SK-N-SH treated with all-trans-retinoic acid at 6 μM for 48 hours (cell line): Measurements from ENCODE around the gene PLA2G4B.

Experiments used
- ATAC-seq: fragments of 200-7000 bp; cut with Tn5 transposase; 3 replicates; pipeline ENCODE4 v1.9.1; 2020; ENCODE audit warnings: mild to moderate bottlenecking, moderate library complexity
- ARNTL ChIP-seq: fragments of 450-650 bp; formaldehyde crosslinking; IDR thresholded peaks from 2 replicates; pipeline ENCODE4 v1.5.0; 2020; ENCODE audit warnings: low read depth, mild to moderate bottlenecking, moderate library complexity, borderline replicate concordance
- BACH2 ChIP-seq: fragments of 250-450 bp; sonication (Bioruptor Pico); IDR thresholded peaks from 2 replicates; pipeline ENCODE4 v1.9.0; 2021; ENCODE audit warnings: mild to moderate bottlenecking, borderline replicate concordance
- CSDC2 ChIP-seq: fragments of 250-450 bp; sonication (Bioruptor Pico); IDR thresholded peaks from 2 replicates; pipeline ENCODE4 v1.5.0; 2020; ENCODE audit warnings: mild to moderate bottlenecking, moderate library complexity
- CSRNP3 ChIP-seq: fragments of 250-450 bp; sonication (Bioruptor Pico); IDR thresholded peaks from 2 replicates; pipeline ENCODE4 v1.5.1; 2021; ENCODE audit warnings: mild to moderate bottlenecking, moderate library complexity
- ESRRG ChIP-seq: fragments of 250-450 bp; sonication (Bioruptor Pico); IDR thresholded peaks from 2 replicates; pipeline ENCODE4 v1.6.1; 2021; ENCODE audit warnings: mild to moderate bottlenecking
- GLIS3 ChIP-seq: fragments of 250-450 bp; sonication (Bioruptor Pico); IDR thresholded peaks from 2 replicates; pipeline ENCODE4 v1.5.0; 2020; ENCODE audit warnings: mild to moderate bottlenecking, moderate library complexity
- OSR1 ChIP-seq: fragments of 250-450 bp; sonication (Bioruptor Pico); IDR thresholded peaks from 2 replicates; pipeline ENCODE4 v1.8.0; 2022; ENCODE audit warnings: moderate library complexity, mild to moderate bottlenecking, inconsistent platforms
- PATZ1 ChIP-seq: fragments of 250-450 bp; sonication (Bioruptor Pico); IDR thresholded peaks from 2 replicates; pipeline ENCODE4 v1.8.0; 2020; ENCODE audit warnings: mild to moderate bottlenecking, moderate library complexity, borderline replicate concordance
- PPARA ChIP-seq: fragments of 250-450 bp; sonication (Bioruptor Pico); IDR thresholded peaks from 2 replicates; pipeline ENCODE4 v1.5.0; 2020; ENCODE audit warnings: mild to moderate bottlenecking, borderline replicate concordance
- RARB ChIP-seq: fragments of 250-450 bp; sonication (Bioruptor Pico); IDR thresholded peaks from 2 replicates; pipeline ENCODE4 v1.8.0; 2021; ENCODE audit warnings: mild to moderate bottlenecking, moderate library complexity
- TCF4 ChIP-seq: fragments of 250-450 bp; sonication (Bioruptor Pico); IDR thresholded peaks from 2 replicates; pipeline ENCODE4 v1.8.0; 2021; ENCODE audit warnings: mild to moderate bottlenecking, moderate library complexity, borderline replicate concordance
- TOX ChIP-seq: fragments of 250-450 bp; sonication (Bioruptor Pico); IDR thresholded peaks from 2 replicates; pipeline ENCODE4 v1.8.0; 2021; ENCODE audit warnings: mild to moderate bottlenecking, moderate library complexity, borderline replicate concordance
- ZFP3 ChIP-seq: fragments of 250-450 bp; sonication (Bioruptor Pico); IDR thresholded peaks from 2 replicates; pipeline ENCODE4 v1.5.0; 2020; ENCODE audit warnings: mild to moderate bottlenecking, moderate library complexity
- ZFP30 ChIP-seq: fragments of 450-650 bp; formaldehyde crosslinking; IDR thresholded peaks from 2 replicates; pipeline ENCODE4 v1.5.0; 2022; ENCODE audit warnings: mild to moderate bottlenecking, moderate library complexity
- ZNF565 ChIP-seq: fragments of 450-650 bp; formaldehyde crosslinking; conservative IDR thresholded peaks from 2 replicates; pipeline ENCODE4 v1.5.0; 2020; ENCODE audit warnings: low read depth, mild to moderate bottlenecking, moderate library complexity
- ZNF8 ChIP-seq: fragments of 450-650 bp; formaldehyde crosslinking; IDR thresholded peaks from 2 replicates; pipeline ENCODE4 v1.5.0; 2020; ENCODE audit warnings: mild to moderate bottlenecking, moderate library complexity
- TF ChIP-seq, protein P1 (sequence below): fragments of 250-450 bp; sonication (Bioruptor Pico); IDR thresholded peaks from 2 replicates; pipeline ENCODE4 v1.5.0; 2020; ENCODE audit warnings: mild to moderate bottlenecking, moderate library complexity
- TF ChIP-seq, protein P2 (sequence below): fragments of 250-450 bp; sonication (Bioruptor Pico); IDR thresholded peaks from 2 replicates; pipeline ENCODE4 v1.8.0; 2021; ENCODE audit warnings: low read depth, mild to moderate bottlenecking, moderate library complexity, borderline replicate concordance
- TF ChIP-seq, protein P3 (sequence below): fragments of 250-450 bp; sonication (Bioruptor Pico); IDR thresholded peaks from 2 replicates; pipeline ENCODE4 v1.5.1; 2020; ENCODE audit warnings: low read depth, mild to moderate bottlenecking, moderate library complexity

PLA2G4B gene

DNA sequence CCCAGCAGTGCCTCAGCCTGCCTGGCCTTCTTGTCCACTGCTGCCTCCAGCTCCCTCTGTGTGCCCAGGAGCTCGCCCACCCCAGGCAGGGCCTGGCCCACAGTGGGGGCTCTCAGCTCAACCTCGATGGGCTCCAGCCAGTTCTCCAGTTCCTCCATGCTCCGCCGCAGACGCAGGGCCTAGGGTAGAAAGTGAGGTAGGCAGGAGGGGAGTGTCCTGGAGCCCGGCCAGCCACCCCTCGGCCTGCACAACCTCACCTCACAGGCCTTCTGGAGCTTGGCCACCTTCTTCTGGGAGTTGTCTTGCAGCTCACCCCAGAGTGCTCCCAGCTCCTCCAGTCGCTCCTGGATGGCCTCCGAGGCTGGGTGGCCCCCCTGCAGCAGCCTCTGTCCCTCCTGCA lies 18.7 kb downstream of the PLA2G4B start (continued):
- TF ChIP-seq CSRNP3 (CRISPR knock-in tag): no peak

DNA sequence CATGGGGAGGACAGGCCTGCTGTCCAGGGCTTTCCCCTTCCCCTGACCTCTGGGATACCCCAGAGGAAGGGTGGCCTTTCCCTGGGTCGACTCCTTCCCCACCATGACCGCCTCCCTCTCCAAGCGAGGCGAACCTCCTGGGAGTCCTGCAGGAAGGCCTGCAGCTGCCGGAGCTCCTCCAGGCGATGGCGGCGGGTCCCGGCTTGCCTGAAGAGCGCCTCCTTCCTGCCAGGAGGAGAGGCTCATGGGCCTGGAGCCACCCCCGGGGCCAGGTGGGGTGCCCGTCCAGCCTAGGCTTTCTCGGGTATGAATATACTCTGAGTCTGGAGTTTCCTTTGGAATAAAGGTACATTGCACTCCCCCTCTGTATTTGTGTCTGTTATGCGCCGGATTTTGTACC lies 20.1 kb downstream of the PLA2G4B start:
- no peak for ATAC-seq
- TF ChIP-seq ZNF565 (CRISPR knock-in tag) (no peak), CSDC2 (no peak)

GRCh38 chr15:41860049-41860828 lies 21.6 kb downstream of the PLA2G4B start:
- ATAC-seq: no peak
- TF ChIP-seq GLIS3 (CRISPR knock-in tag) (no peak), CSDC2 (no peak), ZFP30 (no peak), TOX (CRISPR knock-in tag) (no peak), ZNF565 (CRISPR knock-in tag) (no peak), ARNTL (CRISPR knock-in tag) (no peak)

- ATAC-seq: no peak
- TF ChIP-seq ZFP30 (no peak), CSRNP3 (CRISPR knock-in tag) (no peak), TCF4 (CRISPR knock-in tag) (no peak), ARNTL (CRISPR knock-in tag) (no peak), PATZ1 (CRISPR knock-in tag) (no peak), GLIS3 (CRISPR knock-in tag) (no peak), ZNF8 (CRISPR knock-in tag) (no peak), BACH2 (no peak), PPARA (no peak), RARB (CRISPR knock-in tag) (no peak), TOX (CRISPR knock-in tag) (no peak), OSR1 (CRISPR knock-in tag) (no peak), ZFP3 (no peak), ESRRG (CRISPR knock-in tag) (no peak), ZNF565 (CRISPR knock-in tag) (no peak)
- TF ChIP-seq, protein P1, sequence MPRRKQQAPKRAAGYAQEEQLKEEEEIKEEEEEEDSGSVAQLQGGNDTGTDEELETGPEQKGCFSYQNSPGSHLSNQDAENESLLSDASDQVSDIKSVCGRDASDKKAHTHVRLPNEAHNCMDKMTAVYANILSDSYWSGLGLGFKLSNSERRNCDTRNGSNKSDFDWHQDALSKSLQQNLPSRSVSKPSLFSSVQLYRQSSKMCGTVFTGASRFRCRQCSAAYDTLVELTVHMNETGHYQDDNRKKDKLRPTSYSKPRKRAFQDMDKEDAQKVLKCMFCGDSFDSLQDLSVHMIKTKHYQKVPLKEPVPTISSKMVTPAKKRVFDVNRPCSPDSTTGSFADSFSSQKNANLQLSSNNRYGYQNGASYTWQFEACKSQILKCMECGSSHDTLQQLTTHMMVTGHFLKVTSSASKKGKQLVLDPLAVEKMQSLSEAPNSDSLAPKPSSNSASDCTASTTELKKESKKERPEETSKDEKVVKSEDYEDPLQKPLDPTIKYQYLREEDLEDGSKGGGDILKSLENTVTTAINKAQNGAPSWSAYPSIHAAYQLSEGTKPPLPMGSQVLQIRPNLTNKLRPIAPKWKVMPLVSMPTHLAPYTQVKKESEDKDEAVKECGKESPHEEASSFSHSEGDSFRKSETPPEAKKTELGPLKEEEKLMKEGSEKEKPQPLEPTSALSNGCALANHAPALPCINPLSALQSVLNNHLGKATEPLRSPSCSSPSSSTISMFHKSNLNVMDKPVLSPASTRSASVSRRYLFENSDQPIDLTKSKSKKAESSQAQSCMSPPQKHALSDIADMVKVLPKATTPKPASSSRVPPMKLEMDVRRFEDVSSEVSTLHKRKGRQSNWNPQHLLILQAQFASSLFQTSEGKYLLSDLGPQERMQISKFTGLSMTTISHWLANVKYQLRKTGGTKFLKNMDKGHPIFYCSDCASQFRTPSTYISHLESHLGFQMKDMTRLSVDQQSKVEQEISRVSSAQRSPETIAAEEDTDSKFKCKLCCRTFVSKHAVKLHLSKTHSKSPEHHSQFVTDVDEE (CRISPR knock-in tag): no peak
- TF ChIP-seq, protein P2, sequence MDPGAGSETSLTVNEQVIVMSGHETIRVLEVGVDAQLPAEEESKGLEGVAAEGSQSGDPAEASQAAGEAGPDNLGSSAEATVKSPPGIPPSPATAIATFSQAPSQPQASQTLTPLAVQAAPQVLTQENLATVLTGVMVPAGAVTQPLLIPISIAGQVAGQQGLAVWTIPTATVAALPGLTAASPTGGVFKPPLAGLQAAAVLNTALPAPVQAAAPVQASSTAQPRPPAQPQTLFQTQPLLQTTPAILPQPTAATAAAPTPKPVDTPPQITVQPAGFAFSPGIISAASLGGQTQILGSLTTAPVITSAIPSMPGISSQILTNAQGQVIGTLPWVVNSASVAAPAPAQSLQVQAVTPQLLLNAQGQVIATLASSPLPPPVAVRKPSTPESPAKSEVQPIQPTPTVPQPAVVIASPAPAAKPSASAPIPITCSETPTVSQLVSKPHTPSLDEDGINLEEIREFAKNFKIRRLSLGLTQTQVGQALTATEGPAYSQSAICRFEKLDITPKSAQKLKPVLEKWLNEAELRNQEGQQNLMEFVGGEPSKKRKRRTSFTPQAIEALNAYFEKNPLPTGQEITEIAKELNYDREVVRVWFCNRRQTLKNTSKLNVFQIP: no peak
- TF ChIP-seq, protein P3, sequence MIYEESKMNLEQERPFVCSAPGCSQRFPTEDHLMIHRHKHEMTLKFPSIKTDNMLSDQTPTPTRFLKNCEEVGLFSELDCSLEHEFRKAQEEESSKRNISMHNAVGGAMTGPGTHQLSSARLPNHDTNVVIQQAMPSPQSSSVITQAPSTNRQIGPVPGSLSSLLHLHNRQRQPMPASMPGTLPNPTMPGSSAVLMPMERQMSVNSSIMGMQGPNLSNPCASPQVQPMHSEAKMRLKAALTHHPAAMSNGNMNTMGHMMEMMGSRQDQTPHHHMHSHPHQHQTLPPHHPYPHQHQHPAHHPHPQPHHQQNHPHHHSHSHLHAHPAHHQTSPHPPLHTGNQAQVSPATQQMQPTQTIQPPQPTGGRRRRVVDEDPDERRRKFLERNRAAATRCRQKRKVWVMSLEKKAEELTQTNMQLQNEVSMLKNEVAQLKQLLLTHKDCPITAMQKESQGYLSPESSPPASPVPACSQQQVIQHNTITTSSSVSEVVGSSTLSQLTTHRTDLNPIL (CRISPR knock-in tag): no peak
- TF ChIP-seq, all 23 proteins: peak for 0
These were observed 23.2 kb downstream of the PLA2G4B start for GRCh38 chr15:41861736-41862356.
